Lung (tissue), 12 donors: ENCODE measurements around the gene RNF220. TPM values are rescaled to one million over a fixed set of nuclear protein-coding genes. Genes with fewer than 3 reads are reported as not detected.
A peak's percentile ranks its signal among the peaks of the same experiment; 100 is the strongest.

ENCODE experiments used
- ATAC-seq: fragments of 200-7000 bp; cut with Tn5 transposase; one replicate; pipeline ENCODE4 v1.9.1; 2020; ENCODE audit warnings: moderate number of reproducible peaks; ENCODE audit not compliant: insufficient read depth, low FRiP score
- DNase-seq, 3 donors: peaks; one replicate each; pipeline ENCODE4 v3.0.0-alpha.2; 2013 to 2017
- H3K27ac ChIP-seq, 2 donors: one replicate each; pipeline ENCODE4 v1.5.1; 2013; ENCODE audit warnings: mild to moderate bottlenecking in 2 of 2, moderate library complexity in 2 of 2, control low read depth in 1 of 2, inconsistent platforms in 1 of 2, low read depth in 1 of 2, low read length in 1 of 2
- H3K27me3 ChIP-seq, 3 donors: one replicate each; pipeline ENCODE4 v1.5.1; 2013; ENCODE audit warnings: low read length in 2 of 3; ENCODE audit not compliant: control insufficient read depth in 3 of 3, insufficient read depth in 3 of 3
- H3K36me3 ChIP-seq, 4 donors: one replicate each; pipeline ENCODE4 v1.5.1; 2013; ENCODE audit warnings: low read length in 4 of 4, mild to moderate bottlenecking in 1 of 4, moderate library complexity in 1 of 4; ENCODE audit not compliant: control insufficient read depth in 4 of 4, insufficient read depth in 4 of 4
- H3K4me1 ChIP-seq, 5 donors: one replicate each; pipeline ENCODE4 v1.5.1; 2013; ENCODE audit warnings: low read length in 5 of 5, mild to moderate bottlenecking in 2 of 5, moderate library complexity in 1 of 5; ENCODE audit not compliant: control insufficient read depth in 5 of 5, insufficient read depth in 5 of 5
- H3K4me3 ChIP-seq: one replicate; pipeline ENCODE4 v1.5.1; 2013; ENCODE audit warnings: mild to moderate bottlenecking, control low read depth, moderate library complexity
- H3K9ac ChIP-seq, 2 donors: one replicate each; pipeline ENCODE4 v1.5.1; 2013; ENCODE audit warnings: low read length in 2 of 2, control low read depth in 1 of 2; ENCODE audit not compliant: insufficient read depth in 1 of 2
- H3K9me3 ChIP-seq, 4 donors: one replicate each; pipeline ENCODE4 v1.5.1; 2013; ENCODE audit warnings: low read length in 3 of 4, mild to moderate bottlenecking in 1 of 4, moderate library complexity in 1 of 4; ENCODE audit not compliant: control insufficient read depth in 4 of 4, insufficient read depth in 3 of 4
- WGBS, 2 donors: extraction: QIAGEN DNeasy Blood & Tissue Kit; methylation state at CpG; one replicate each; pipeline ENCODE4 v1.1.7; 2013; 5-methylcytosine and 5-hydroxymethylcytosine counted together
- polyA plus RNA-seq, 2 donors: library from polyadenylated mRNA; stranded (reverse); fragments of 200-250 nt; gene quantifications; one replicate each; pipeline ENCODE4 v1.2.1, GENCODE V29; 2013
- total RNA-seq, 2 donors: library from RNA; depleted of rRNA in 1 of 2; stranded (reverse); fragments of >200 nt in 1 of 2; gene quantifications; one replicate each; pipeline ENCODE4 v1.2.1, GENCODE V29; 2014 to 2021
- TF ChIP-seq, protein P1 (sequence below): IDR thresholded peaks from 2 replicates; pipeline ENCODE4 v1.5.1; 2012; ENCODE audit warnings: mild to moderate bottlenecking; ENCODE audit errors: control extremely low read depth, extremely low read depth
- donor health status: control.
- donor health status: control.
- donor health status: Bipolar disorder and iron deficiency.
- donor health status: healthy.
- donor health status: DM: yes; HTN: yes; CAD: no.

Gene RNF220
- total and polyA plus RNA-seq, 4 donors, result 44.9 to 75.8 (median 69.5) TPM

DNA sequence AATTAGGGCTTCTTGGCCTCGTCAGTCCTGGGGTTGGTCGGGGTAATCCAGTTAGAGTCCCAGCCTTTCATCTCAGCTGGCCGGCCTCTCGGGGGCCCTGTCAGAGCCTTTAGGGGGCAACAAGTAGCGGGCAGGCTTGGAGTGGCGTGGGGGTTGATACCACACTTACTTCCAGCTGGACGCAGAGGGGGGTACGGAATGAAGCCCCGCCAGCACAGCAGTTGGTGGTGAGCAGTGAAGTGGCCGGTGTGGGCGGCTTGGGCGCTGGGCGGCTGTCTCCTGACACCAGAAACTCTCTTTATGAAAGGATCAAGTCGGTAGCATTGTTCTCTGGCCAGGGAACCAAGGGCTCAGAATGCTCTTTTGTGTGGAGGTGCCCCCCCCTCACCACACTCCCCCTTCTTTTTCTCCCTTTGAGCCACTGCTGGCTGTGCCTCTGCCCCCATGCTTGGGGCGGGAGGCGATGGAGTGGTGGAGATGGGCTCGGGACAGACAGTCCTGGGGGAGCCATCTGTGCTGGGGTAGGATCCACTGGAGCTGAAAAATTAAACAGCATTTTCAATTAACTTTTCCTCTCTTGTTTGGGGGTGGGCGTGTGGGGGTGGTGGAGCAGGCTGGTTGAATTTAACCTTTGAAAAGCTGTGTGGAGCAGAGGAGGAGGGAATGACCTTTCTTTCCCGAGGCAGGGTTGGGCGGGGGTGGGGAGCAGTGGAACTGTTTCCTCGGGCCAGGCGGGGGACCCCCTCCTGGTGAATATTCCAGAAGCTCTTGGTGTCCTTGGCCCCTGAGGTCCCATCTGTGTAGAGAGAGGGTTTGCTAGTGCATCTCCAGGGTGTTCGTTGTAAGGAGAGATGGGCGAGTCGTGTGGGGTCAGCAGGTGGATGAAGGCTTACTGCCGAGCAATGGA, 102.7 kb downstream of the RNF220 start:
- ATAC-seq, result no peak
- DNase-seq, result peak in 2 of 3 donors; percentile 15 to 26

DNA sequence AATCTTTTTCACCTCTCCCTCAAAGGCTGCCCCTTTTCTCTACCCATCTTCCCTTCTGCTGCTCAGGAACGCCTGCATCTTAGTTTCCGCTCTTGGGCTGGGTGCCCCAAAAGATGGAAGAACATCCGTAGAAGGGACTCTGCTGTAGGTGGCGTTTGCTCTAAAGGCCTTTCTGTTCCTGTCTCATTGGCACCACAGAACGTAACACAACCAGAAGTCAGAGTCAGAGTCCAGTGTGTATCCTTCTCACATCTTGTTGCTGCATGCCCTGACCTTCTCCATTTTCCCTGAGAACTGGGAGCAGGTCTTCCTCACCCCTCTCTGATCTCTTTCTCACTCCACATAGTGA, 103.3 kb downstream of the RNF220 start:
- 92 to 95% methylated on average over 5 of the region's 5 CpGs for WGBS, 2 donors
- ATAC-seq (no peak), DNase-seq (no peak)
- peaks cover 0 to 8% (median 2%) of the 10 kb centered on the region in 3 donors for H3K27me3 ChIP-seq
- no peaks in the 10 kb centered on the region for H3K9me3 ChIP-seq
- peaks cover 0 to 9% (median 0%) of the 10 kb centered on the region in 5 donors for H3K4me1 ChIP-seq
- TF ChIP-seq, protein P1, sequence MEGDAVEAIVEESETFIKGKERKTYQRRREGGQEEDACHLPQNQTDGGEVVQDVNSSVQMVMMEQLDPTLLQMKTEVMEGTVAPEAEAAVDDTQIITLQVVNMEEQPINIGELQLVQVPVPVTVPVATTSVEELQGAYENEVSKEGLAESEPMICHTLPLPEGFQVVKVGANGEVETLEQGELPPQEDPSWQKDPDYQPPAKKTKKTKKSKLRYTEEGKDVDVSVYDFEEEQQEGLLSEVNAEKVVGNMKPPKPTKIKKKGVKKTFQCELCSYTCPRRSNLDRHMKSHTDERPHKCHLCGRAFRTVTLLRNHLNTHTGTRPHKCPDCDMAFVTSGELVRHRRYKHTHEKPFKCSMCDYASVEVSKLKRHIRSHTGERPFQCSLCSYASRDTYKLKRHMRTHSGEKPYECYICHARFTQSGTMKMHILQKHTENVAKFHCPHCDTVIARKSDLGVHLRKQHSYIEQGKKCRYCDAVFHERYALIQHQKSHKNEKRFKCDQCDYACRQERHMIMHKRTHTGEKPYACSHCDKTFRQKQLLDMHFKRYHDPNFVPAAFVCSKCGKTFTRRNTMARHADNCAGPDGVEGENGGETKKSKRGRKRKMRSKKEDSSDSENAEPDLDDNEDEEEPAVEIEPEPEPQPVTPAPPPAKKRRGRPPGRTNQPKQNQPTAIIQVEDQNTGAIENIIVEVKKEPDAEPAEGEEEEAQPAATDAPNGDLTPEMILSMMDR, result no peak
- H3K9ac ChIP-seq, result no peak overlapping the region
- H3K27ac ChIP-seq, result no peak overlapping the region
- no peak overlapping the region for H3K4me3 ChIP-seq
- no peaks in the 10 kb centered on the region for H3K36me3 ChIP-seq

More for the DNA sequence above, 102.7 kb downstream of the RNF220 start:
- Histone ChIP-seq H3K9me3 (no peaks in the 10 kb centered on the region), H3K9ac (no peak overlapping the region), H3K4me1 (peaks cover 0 to 9% (median 0%) of the 10 kb centered on the region in 5 donors), H3K36me3 (no peaks in the 10 kb centered on the region), H3K27ac (no peak overlapping the region), H3K4me3 (no peak overlapping the region), H3K27me3 (peaks cover 0 to 8% (median 2%) of the 10 kb centered on the region in 3 donors)
- TF ChIP-seq, protein P1, result no peak
- WGBS, 2 donors, result 78 to 87% methylated on average over 26 of the region's 26 CpGs

- peaks cover 0 to 8% (median 2%) of the 10 kb centered on the region in 3 donors for H3K27me3 ChIP-seq
- H3K9ac ChIP-seq, result no peak overlapping the region
- ATAC-seq (no peak), DNase-seq (no peak)
- no peaks in the 10 kb centered on the region for H3K36me3 ChIP-seq
- H3K4me1 ChIP-seq, result peaks cover 0 to 9% (median 0%) of the 10 kb centered on the region in 5 donors
- TF ChIP-seq, protein P1, result no peak
- no peaks in the 10 kb centered on the region for H3K9me3 ChIP-seq
- no peak overlapping the region for H3K27ac ChIP-seq
- 78 to 82% methylated on average over 3 of the region's 3 CpGs for WGBS, 2 donors
- no peak overlapping the region for H3K4me3 ChIP-seq
These were observed 106.3 kb downstream of the RNF220 start for GRCh38 chr1:44511363-44511762.
